SU-DHL-6 (cell line): ENCODE measurements around the gene ZXDC.

Experiments used
- CTCF ChIP-seq: fragments of 200-600 bp; sonication (generic); IDR thresholded peaks from one replicate; pipeline ENCODE4 v1.5.1; 2017; ENCODE audit warnings: antibody characterized with exemption, mild to moderate bottlenecking, low read length, moderate library complexity; ENCODE audit not compliant: insufficient read depth, poor library complexity, severe bottlenecking
- EZH2phosphoT487 ChIP-seq: fragments of 200-600 bp; sonication (generic), shearing (Covaris generic); conservative IDR thresholded peaks from 2 replicates; pipeline ENCODE4 v1.6.1; 2018; ENCODE audit warnings: mild to moderate bottlenecking, antibody characterized with exemption, low read length, moderate library complexity, mixed read lengths

GRCh38 chr3:126439968-126440708 lies 35.6 kb downstream of the ZXDC start:
- TF ChIP-seq EZH2phosphoT487 (no peak), CTCF (no peak)
